ENCODE results near the gene SCIN. TPM values are rescaled to one million over a fixed set of nuclear protein-coding genes. Genes with fewer than 3 reads are reported as not detected.

SCIN gene
- total RNA-seq, 1 donor: 2.3 TPM

GRCh38 chr7:12609561-12609960, 39.0 kb downstream of the SCIN start:
- TF ChIP-seq, protein P1, sequence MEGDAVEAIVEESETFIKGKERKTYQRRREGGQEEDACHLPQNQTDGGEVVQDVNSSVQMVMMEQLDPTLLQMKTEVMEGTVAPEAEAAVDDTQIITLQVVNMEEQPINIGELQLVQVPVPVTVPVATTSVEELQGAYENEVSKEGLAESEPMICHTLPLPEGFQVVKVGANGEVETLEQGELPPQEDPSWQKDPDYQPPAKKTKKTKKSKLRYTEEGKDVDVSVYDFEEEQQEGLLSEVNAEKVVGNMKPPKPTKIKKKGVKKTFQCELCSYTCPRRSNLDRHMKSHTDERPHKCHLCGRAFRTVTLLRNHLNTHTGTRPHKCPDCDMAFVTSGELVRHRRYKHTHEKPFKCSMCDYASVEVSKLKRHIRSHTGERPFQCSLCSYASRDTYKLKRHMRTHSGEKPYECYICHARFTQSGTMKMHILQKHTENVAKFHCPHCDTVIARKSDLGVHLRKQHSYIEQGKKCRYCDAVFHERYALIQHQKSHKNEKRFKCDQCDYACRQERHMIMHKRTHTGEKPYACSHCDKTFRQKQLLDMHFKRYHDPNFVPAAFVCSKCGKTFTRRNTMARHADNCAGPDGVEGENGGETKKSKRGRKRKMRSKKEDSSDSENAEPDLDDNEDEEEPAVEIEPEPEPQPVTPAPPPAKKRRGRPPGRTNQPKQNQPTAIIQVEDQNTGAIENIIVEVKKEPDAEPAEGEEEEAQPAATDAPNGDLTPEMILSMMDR (IDR thresholded peaks at IDR 0.05; ENCODE audit: insufficient read depth, low read length): no peak
- no peak for DNase-seq (ENCODE audit: low read depth)
- H3K4me3 ChIP-seq (ENCODE audit: low read depth, low read length): no peak overlapping the region

DNA sequence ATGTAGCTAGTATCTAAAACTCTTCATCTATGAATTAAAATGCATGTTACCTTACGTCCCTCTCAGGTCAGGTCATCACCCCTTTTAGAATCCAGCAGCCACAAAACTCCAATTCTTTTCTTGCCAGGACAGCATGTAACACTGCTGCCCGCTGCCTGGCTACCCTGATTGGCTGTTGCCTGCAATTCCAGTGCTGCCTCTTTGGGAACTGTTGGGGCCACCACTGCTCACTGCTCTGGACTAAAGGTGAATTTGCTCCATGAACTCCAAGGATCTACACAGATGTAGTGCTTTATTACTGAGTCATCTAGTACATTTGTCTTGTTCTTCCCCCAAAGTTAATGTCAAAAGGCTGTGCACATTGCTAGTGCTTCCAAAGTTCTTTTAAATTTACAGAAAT, 40.4 kb downstream of the SCIN start:
- no peak for DNase-seq (ENCODE audit: low read depth)

GRCh38 chr7:12612622-12613021, 42.1 kb downstream of the SCIN start:
- no peak overlapping the region for H3K4me3 ChIP-seq (ENCODE audit: low read depth, low read length)

More for the DNA sequence above, 40.4 kb downstream of the SCIN start:
- no peak overlapping the region for H3K4me3 ChIP-seq (ENCODE audit: low read depth, low read length)
- TF ChIP-seq, protein P1 (IDR thresholded peaks at IDR 0.05; ENCODE audit: insufficient read depth, low read length): no peak

GRCh38 chr7:12619461-12620069, 49.0 kb downstream of the SCIN start:
- TF ChIP-seq, protein P1 (IDR thresholded peaks at IDR 0.05; ENCODE audit: insufficient read depth, low read length): no peak
- H3K4me3 ChIP-seq (ENCODE audit: low read depth, low read length): no peak overlapping the region
- no peak for DNase-seq (ENCODE audit: low read depth)

More at GRCh38 chr7:12612622-12613021, 42.1 kb downstream of the SCIN start:
- TF ChIP-seq, protein P1 (IDR thresholded peaks at IDR 0.05; ENCODE audit: insufficient read depth, low read length): no peak
- DNase-seq (ENCODE audit: low read depth): no peak

GRCh38 chr7:12620371-12620770, 49.9 kb downstream of the SCIN start:
- peak; percentile 13 for DNase-seq (ENCODE audit: low read depth)
- H3K4me3 ChIP-seq (ENCODE audit: low read depth, low read length): no peak overlapping the region
- TF ChIP-seq, protein P1 (IDR thresholded peaks at IDR 0.05; ENCODE audit: insufficient read depth, low read length): no peak

- TF ChIP-seq, protein P1 (IDR thresholded peaks at IDR 0.05; ENCODE audit: insufficient read depth, low read length): no peak
- no peak for DNase-seq (ENCODE audit: low read depth)
- H3K4me3 ChIP-seq (ENCODE audit: low read depth, low read length): no peak overlapping the region
Observed at GRCh38 chr7:12623223-12623622, 52.7 kb downstream of the SCIN start.
